ENCODE data around the gene OSBPL2.

OSBPL2 gene

GRCh38 chr20:62296724-62297448, 58.6 kb downstream of the OSBPL2 start:
- peaks cover 3 to 49% (median 41%) of the 10 kb centered on the region in 5 donors for H3K36me3 ChIP-seq (ENCODE audit: control insufficient read depth in 5 of 5, insufficient read depth in 5 of 5, low read length in 5 of 5)
- H3K27me3 ChIP-seq (ENCODE audit: control insufficient read depth in 5 of 5, insufficient read depth in 4 of 5, low read length in 5 of 5), result no peaks in the 10 kb centered on the region
- H3K9me3 ChIP-seq (ENCODE audit: control insufficient read depth in 5 of 5, low read length in 5 of 5), result no peaks in the 10 kb centered on the region
- no peak overlapping the region for H3K9ac ChIP-seq (ENCODE audit: low read length in 5 of 5)
- no peak overlapping the region for H3K27ac ChIP-seq (ENCODE audit: low read depth, low read length)
- H3K4me1 ChIP-seq (ENCODE audit: control insufficient read depth in 5 of 5, insufficient read depth in 5 of 5, low read length in 5 of 5), result peaks cover 0 to 6% (median 0%) of the 10 kb centered on the region in 5 donors
- no peak overlapping the region for H3K4me3 ChIP-seq (ENCODE audit: low read depth in 1 of 5, low read length in 5 of 5)

- H3K9ac ChIP-seq (ENCODE audit: low read length in 5 of 5), result no peak overlapping the region
- no peak overlapping the region for H3K4me3 ChIP-seq (ENCODE audit: low read depth in 1 of 5, low read length in 5 of 5)
- no peaks in the 10 kb centered on the region for H3K9me3 ChIP-seq (ENCODE audit: control insufficient read depth in 5 of 5, low read length in 5 of 5)
- H3K27ac ChIP-seq (ENCODE audit: low read depth, low read length), result no peak overlapping the region
- H3K4me1 ChIP-seq (ENCODE audit: control insufficient read depth in 5 of 5, insufficient read depth in 5 of 5, low read length in 5 of 5), result peaks cover 0 to 7% (median 0%) of the 10 kb centered on the region in 5 donors
- peaks cover 3 to 44% (median 35%) of the 10 kb centered on the region in 5 donors for H3K36me3 ChIP-seq (ENCODE audit: control insufficient read depth in 5 of 5, insufficient read depth in 5 of 5, low read length in 5 of 5)
- no peaks in the 10 kb centered on the region for H3K27me3 ChIP-seq (ENCODE audit: control insufficient read depth in 5 of 5, insufficient read depth in 4 of 5, low read length in 5 of 5)
Observed at GRCh38 chr20:62297449-62298227, 59.3 kb downstream of the OSBPL2 start.

- peaks cover 0 to 12% (median 4%) of the 10 kb centered on the region in 5 donors for H3K4me1 ChIP-seq (ENCODE audit: control insufficient read depth in 5 of 5, insufficient read depth in 5 of 5, low read length in 5 of 5)
- H3K36me3 ChIP-seq (ENCODE audit: control insufficient read depth in 5 of 5, insufficient read depth in 5 of 5, low read length in 5 of 5), result peaks cover 3 to 37% (median 28%) of the 10 kb centered on the region in 5 donors
- no peak overlapping the region for H3K9ac ChIP-seq (ENCODE audit: low read length in 5 of 5)
- H3K27me3 ChIP-seq (ENCODE audit: control insufficient read depth in 5 of 5, insufficient read depth in 4 of 5, low read length in 5 of 5), result no peaks in the 10 kb centered on the region
- no peak overlapping the region for H3K4me3 ChIP-seq (ENCODE audit: low read depth in 1 of 5, low read length in 5 of 5)
- H3K9me3 ChIP-seq (ENCODE audit: control insufficient read depth in 5 of 5, low read length in 5 of 5), result no peaks in the 10 kb centered on the region
- no peak overlapping the region for H3K27ac ChIP-seq (ENCODE audit: low read depth, low read length)
Observed at GRCh38 chr20:62298577-62299249, 60.4 kb downstream of the OSBPL2 start.

- Histone ChIP-seq H3K27me3 (ENCODE audit: control insufficient read depth in 5 of 5, insufficient read depth in 4 of 5, low read length in 5 of 5) (no peaks in the 10 kb centered on the region), H3K9ac (ENCODE audit: low read length in 5 of 5) (no peak overlapping the region), H3K27ac (ENCODE audit: low read depth, low read length) (no peak overlapping the region), H3K4me1 (ENCODE audit: control insufficient read depth in 5 of 5, insufficient read depth in 5 of 5, low read length in 5 of 5) (peaks cover 6 to 22% (median 15%) of the 10 kb centered on the region in 5 donors), H3K9me3 (ENCODE audit: control insufficient read depth in 5 of 5, low read length in 5 of 5) (no peaks in the 10 kb centered on the region), H3K4me3 (ENCODE audit: low read depth in 1 of 5, low read length in 5 of 5) (no peak overlapping the region), H3K36me3 (ENCODE audit: control insufficient read depth in 5 of 5, insufficient read depth in 5 of 5, low read length in 5 of 5) (peaks cover 0 to 33% (median 24%) of the 10 kb centered on the region in 5 donors)
Observed at GRCh38 chr20:62299666-62300236, 61.4 kb downstream of the OSBPL2 start.

- no peaks in the 10 kb centered on the region for H3K9me3 ChIP-seq (ENCODE audit: control insufficient read depth in 5 of 5, low read length in 5 of 5)
- no peak overlapping the region for H3K27ac ChIP-seq (ENCODE audit: low read depth, low read length)
- H3K4me3 ChIP-seq (ENCODE audit: low read depth in 1 of 5, low read length in 5 of 5), result no peak overlapping the region
- H3K4me1 ChIP-seq (ENCODE audit: control insufficient read depth in 5 of 5, insufficient read depth in 5 of 5, low read length in 5 of 5), result peaks cover 6 to 28% (median 21%) of the 10 kb centered on the region in 5 donors
- no peak overlapping the region for H3K9ac ChIP-seq (ENCODE audit: low read length in 5 of 5)
- H3K36me3 ChIP-seq (ENCODE audit: control insufficient read depth in 5 of 5, insufficient read depth in 5 of 5, low read length in 5 of 5), result peaks cover 0 to 35% (median 25%) of the 10 kb centered on the region in 5 donors
- H3K27me3 ChIP-seq (ENCODE audit: control insufficient read depth in 5 of 5, insufficient read depth in 4 of 5, low read length in 5 of 5), result no peaks in the 10 kb centered on the region
Observed at GRCh38 chr20:62300319-62300718, 62.0 kb downstream of the OSBPL2 start.

GRCh38 chr20:62301111-62301668, 62.9 kb downstream of the OSBPL2 start:
- Histone ChIP-seq H3K9me3 (ENCODE audit: control insufficient read depth in 5 of 5, low read length in 5 of 5) (no peaks in the 10 kb centered on the region), H3K27me3 (ENCODE audit: control insufficient read depth in 5 of 5, insufficient read depth in 4 of 5, low read length in 5 of 5) (no peaks in the 10 kb centered on the region), H3K9ac (ENCODE audit: low read length in 5 of 5) (no peak overlapping the region), H3K4me3 (ENCODE audit: low read depth in 1 of 5, low read length in 5 of 5) (peak overlapping the region in 1 of 5 donors; percentile 90), H3K36me3 (ENCODE audit: control insufficient read depth in 5 of 5, insufficient read depth in 5 of 5, low read length in 5 of 5) (peaks cover 0 to 35% (median 26%) of the 10 kb centered on the region in 5 donors), H3K27ac (ENCODE audit: low read depth, low read length) (no peak overlapping the region), H3K4me1 (ENCODE audit: control insufficient read depth in 5 of 5, insufficient read depth in 5 of 5, low read length in 5 of 5) (peaks cover 6 to 35% (median 28%) of the 10 kb centered on the region in 5 donors)

- H3K27ac ChIP-seq (ENCODE audit: low read depth, low read length), result peak overlapping the region; percentile 100
- H3K9ac ChIP-seq (ENCODE audit: low read length in 5 of 5), result peak overlapping the region in 3 of 5 donors; percentile 38 to 98 (median 94)
- H3K9me3 ChIP-seq (ENCODE audit: control insufficient read depth in 5 of 5, low read length in 5 of 5), result no peaks in the 10 kb centered on the region
- H3K27me3 ChIP-seq (ENCODE audit: control insufficient read depth in 5 of 5, insufficient read depth in 4 of 5, low read length in 5 of 5), result no peaks in the 10 kb centered on the region
- H3K4me1 ChIP-seq (ENCODE audit: control insufficient read depth in 5 of 5, insufficient read depth in 5 of 5, low read length in 5 of 5), result peaks cover 6 to 35% (median 28%) of the 10 kb centered on the region in 5 donors
- H3K36me3 ChIP-seq (ENCODE audit: control insufficient read depth in 5 of 5, insufficient read depth in 5 of 5, low read length in 5 of 5), result peaks cover 0 to 37% (median 27%) of the 10 kb centered on the region in 5 donors
- H3K4me3 ChIP-seq (ENCODE audit: low read depth in 1 of 5, low read length in 5 of 5), result peak overlapping the region; percentile 55 to 91 (median 77)
Observed at GRCh38 chr20:62301773-62302340, 63.5 kb downstream of the OSBPL2 start.

- Histone ChIP-seq H3K36me3 (ENCODE audit: control insufficient read depth in 5 of 5, insufficient read depth in 5 of 5, low read length in 5 of 5) (peaks cover 0 to 38% (median 32%) of the 10 kb centered on the region in 5 donors), H3K4me1 (ENCODE audit: control insufficient read depth in 5 of 5, insufficient read depth in 5 of 5, low read length in 5 of 5) (peaks cover 6 to 31% (median 28%) of the 10 kb centered on the region in 5 donors), H3K9me3 (ENCODE audit: control insufficient read depth in 5 of 5, low read length in 5 of 5) (no peaks in the 10 kb centered on the region), H3K9ac (ENCODE audit: low read length in 5 of 5) (peak within 1 kb of the TSS; percentile 84 to 98 (median 89)), H3K4me3 (ENCODE audit: low read depth in 1 of 5, low read length in 5 of 5) (peak within 1 kb of the TSS; percentile 88 to 91 (median 90)), H3K27me3 (ENCODE audit: control insufficient read depth in 5 of 5, insufficient read depth in 4 of 5, low read length in 5 of 5) (no peaks in the 10 kb centered on the region), H3K27ac (ENCODE audit: low read depth, low read length) (peak within 1 kb of the TSS; percentile 100)
Observed at GRCh38 chr20:62302341-62303061, 64.2 kb downstream of the OSBPL2 start, which contains the start of gene ADRM1. ADRM1 (plus strand) TSS chr20:62302997; CDS start chr20:62303569, 572 bp downstream.

GRCh38 chr20:62303062-62303339, 64.7 kb downstream of the OSBPL2 start:
- Histone ChIP-seq H3K27ac (ENCODE audit: low read depth, low read length) (peak overlapping the region; percentile 100), H3K9ac (ENCODE audit: low read length in 5 of 5) (peak overlapping the region in 4 of 5 donors; percentile 88 to 98 (median 89))

More at GRCh38 chr20:62303062-62303339, 64.7 kb downstream of the OSBPL2 start:
- H3K4me1 ChIP-seq (ENCODE audit: control insufficient read depth in 5 of 5, insufficient read depth in 5 of 5, low read length in 5 of 5), result peaks cover 6 to 31% (median 28%) of the 10 kb centered on the region in 5 donors
- peak overlapping the region in 4 of 5 donors; percentile 88 to 91 (median 90) for H3K4me3 ChIP-seq (ENCODE audit: low read depth in 1 of 5, low read length in 5 of 5)
- peaks cover 0 to 40% (median 37%) of the 10 kb centered on the region in 5 donors for H3K36me3 ChIP-seq (ENCODE audit: control insufficient read depth in 5 of 5, insufficient read depth in 5 of 5, low read length in 5 of 5)
- no peaks in the 10 kb centered on the region for H3K9me3 ChIP-seq (ENCODE audit: control insufficient read depth in 5 of 5, low read length in 5 of 5)
- H3K27me3 ChIP-seq (ENCODE audit: control insufficient read depth in 5 of 5, insufficient read depth in 4 of 5, low read length in 5 of 5), result no peaks in the 10 kb centered on the region

Data from subcutaneous abdominal adipose tissue (tissue), 5 donors.